HepG2 (cell line): ENCODE measurements around the gene HOXC5. TPM values are rescaled to one million over a fixed set of nuclear protein-coding genes. Genes with fewer than 3 reads are reported as not detected.
A peak's percentile ranks its signal among the peaks of the same experiment; 100 is the strongest.

Experiments used
- ATAC-seq: fragments of 200-7000 bp; cut with Tn5 transposase; 3 replicates; pipeline ENCODE4 v1.9.1; 2020; ENCODE audit warnings: mild to moderate bottlenecking, moderate library complexity
- BruUV-seq: library from RNA; stranded (reverse); fragments of 400-500 nt; replicated peaks from 2 replicates; lab custom pipeline; 2021; lab: Mats Ljungman, UMichigan
- CTCF ChIA-PET: fragments of 300-600 bp; formaldehyde crosslinking; extraction: SDS; loops from one replicate; lab custom pipeline; 2021; ENCODE audit warnings: low total read pairs, inconsistent platforms, low intra/inter-chr PET ratio; lab: Yijun Ruan, JAX
- POLR2A ChIA-PET: fragments of 350-600 bp; sonication (Branson Sonifier 250); formaldehyde crosslinking; loops from one replicate; lab custom pipeline; 2020; ENCODE audit warnings: antibody characterized with exemption, inconsistent platforms; lab: Yijun Ruan, JAX
- DNase-seq: peaks from one replicate; pipeline ENCODE4 v3.0.0-alpha.2; 2015; ENCODE audit warnings: low spot score
- FAIRE-seq: peaks from 3 replicates; lab custom pipeline; 2011; peaks lifted over from hg19 to GRCh38; lab: Jason Lieb, UNC
- H2AFZ ChIP-seq: one replicate; pipeline ENCODE4 v1.6.1; 2011; ENCODE audit warnings: low read length, inconsistent platforms
- H3K27ac ChIP-seq: fragments of 300-600 bp; 3 replicates; pipeline ENCODE4 v1.8.0; 2011; ENCODE audit warnings: mixed run types, mild to moderate bottlenecking, mixed read lengths, low read length, inconsistent platforms; ENCODE audit not compliant: insufficient read depth; ENCODE audit errors: extremely low read length
- H3K27me3 ChIP-seq, 2 experiments: fragments of 200-600 bp in 1 of 2; 2 replicates in 1 of 2; 3 replicates in 1 of 2; pipeline versions ENCODE4 v1.6.0 to v1.8.0; 2011; ENCODE audit warnings: low read length in 2 of 2, mild to moderate bottlenecking in 2 of 2, moderate library complexity in 2 of 2, inconsistent platforms in 1 of 2; ENCODE audit not compliant: insufficient read depth in 2 of 2, control insufficient read depth in 1 of 2
- H3K36me3 ChIP-seq, 2 experiments: fragments of 200-600 bp in 1 of 2; replicated peaks in 1 of 2; 2 replicates in 1 of 2; 3 replicates in 1 of 2; pipeline versions ENCODE4 v1.5.1 to v1.8.0; 2011; ENCODE audit warnings: low read length in 2 of 2, inconsistent platforms in 1 of 2; ENCODE audit not compliant: insufficient read depth in 2 of 2, control insufficient read depth in 1 of 2
- H3K4me1 ChIP-seq: 2 replicates; pipeline ENCODE4 v1.5.1; 2012; ENCODE audit warnings: low read length, inconsistent platforms; ENCODE audit not compliant: insufficient read depth
- H3K4me2 ChIP-seq: 2 replicates; pipeline ENCODE4 v1.6.0; 2011; ENCODE audit warnings: low read depth, low read length, inconsistent platforms
- H3K4me3 ChIP-seq, 3 experiments: fragments of 200-600 bp in 1 of 3; sonication (generic), shearing (Covaris generic) in 1 of 3; replicated peaks in 1 of 3; 2 replicates each; pipeline ENCODE4 v1.5.1; 2011 to 2016; ENCODE audit warnings: low read length in 3 of 3, inconsistent platforms in 2 of 3, low read depth in 2 of 3, mild to moderate bottlenecking in 2 of 3, control low read depth in 1 of 3, mixed read lengths in 1 of 3; ENCODE audit not compliant: insufficient read depth in 1 of 3
- H3K79me2 ChIP-seq: one replicate; pipeline ENCODE4 v1.6.1; 2011; ENCODE audit warnings: low read length, inconsistent platforms; ENCODE audit not compliant: insufficient read depth
- H3K9ac ChIP-seq: 2 replicates; pipeline ENCODE4 v1.6.0; 2011; ENCODE audit warnings: mild to moderate bottlenecking, low read depth, low read length, inconsistent platforms; ENCODE audit not compliant: insufficient read depth
- H3K9me3 ChIP-seq: 2 replicates; pipeline ENCODE4 v1.5.1; 2012; ENCODE audit warnings: mild to moderate bottlenecking, low read length
- H4K20me1 ChIP-seq: 2 replicates; pipeline ENCODE4 v1.6.0; 2011; ENCODE audit warnings: inconsistent platforms, mild to moderate bottlenecking, low read length, moderate library complexity; ENCODE audit not compliant: insufficient read depth
- BHLHE40 ChIP-seq: IDR thresholded peaks from 2 replicates; pipeline ENCODE4 v1.6.1; 2011; ENCODE audit warnings: low read length, improper control_type of control experiment
- BRCA1 ChIP-seq: sonication (generic); formaldehyde crosslinking; IDR thresholded peaks from 2 replicates; pipeline ENCODE4 v1.4.0; 2020; ENCODE audit warnings: missing genetic modification reagents
- FOXA1 ChIP-seq, 2 experiments: fragments of 450-650 bp in 1 of 2; sonication (generic) in 1 of 2; formaldehyde crosslinking in 1 of 2; IDR thresholded peaks; 2 replicates each; pipeline versions ENCODE4 v1.4.0 to v1.6.1; 2016 to 2020; ENCODE audit warnings: missing genetic modification reagents in 1 of 2
- FOXC1 ChIP-seq: sonication (generic); formaldehyde crosslinking; IDR thresholded peaks from 2 replicates; pipeline ENCODE4 v1.8.0; 2022; ENCODE audit warnings: mild to moderate bottlenecking, missing genetic modification reagents, borderline replicate concordance
- FOXP1 ChIP-seq, 2 experiments: fragments of 450-650 bp in 1 of 2; IDR thresholded peaks; 2 replicates each; pipeline ENCODE4 v1.6.1; 2017 to 2018; ENCODE audit warnings: antibody characterized with exemption in 1 of 2
- FOXP4 ChIP-seq: sonication (generic); formaldehyde crosslinking; IDR thresholded peaks from 2 replicates; pipeline ENCODE4 v1.4.0; 2020; ENCODE audit warnings: missing genetic modification reagents
- HBP1 ChIP-seq: IDR thresholded peaks from 2 replicates; pipeline ENCODE4 v1.6.1; 2016; ENCODE audit warnings: low read depth, control low read depth
- MIXL1 ChIP-seq: IDR thresholded peaks from 2 replicates; pipeline ENCODE4 v1.6.1; 2016
- NFE2 ChIP-seq: sonication (generic); formaldehyde crosslinking; IDR thresholded peaks from 2 replicates; pipeline ENCODE4 v1.4.0; 2020; ENCODE audit warnings: missing genetic modification reagents
- PBX3 ChIP-seq: sonication (generic); formaldehyde crosslinking; IDR thresholded peaks from 2 replicates; pipeline ENCODE4 v1.8.1; 2023; ENCODE audit warnings: missing genetic modification reagents, inconsistent platforms, borderline replicate concordance
- RFX5 ChIP-seq: IDR thresholded peaks from 2 replicates; pipeline ENCODE4 v1.6.1; 2011; ENCODE audit warnings: low read depth, low read length, improper control_type of control experiment
- SIX4 ChIP-seq: sonication (generic); formaldehyde crosslinking; IDR thresholded peaks from 2 replicates; pipeline ENCODE4 v1.4.0; 2020; ENCODE audit warnings: missing genetic modification reagents
- TMF1 ChIP-seq: sonication (generic); formaldehyde crosslinking; IDR thresholded peaks from 2 replicates; pipeline ENCODE4 v1.8.1; 2022; ENCODE audit warnings: low read depth, missing genetic modification reagents
- TRAFD1 ChIP-seq: sonication (generic); formaldehyde crosslinking; IDR thresholded peaks from 2 replicates; pipeline ENCODE4 v1.5.1; 2020; ENCODE audit warnings: missing genetic modification reagents, mild to moderate bottlenecking, borderline replicate concordance
- U2AF1 ChIP-seq: fragments of 200-400 bp; formaldehyde crosslinking; optimal IDR thresholded peaks from 2 replicates; pipeline ENCODE3; 2017; ENCODE audit warnings: mild to moderate bottlenecking, low read depth, low read length
- ZNF552 ChIP-seq: sonication (generic); formaldehyde crosslinking; IDR thresholded peaks from 2 replicates; pipeline ENCODE4 v1.9.0; 2022; ENCODE audit warnings: missing genetic modification reagents, mild to moderate bottlenecking, borderline replicate concordance
- WGBS: methylation state at CpG from one replicate; pipeline ENCODE4 v1.1.6; 2017; ENCODE audit warnings: low lambda C conversion rate; 5-methylcytosine and 5-hydroxymethylcytosine counted together
- in situ Hi-C: cut with HindIII; loops from 2 replicates; pipeline ENCODE4 v1.10.0; 2017; ENCODE audit warnings: low pct_unique_long_range_greater_than_20kb; ENCODE audit not compliant: extremely low pct_ligation_motif_present
- intact Hi-C: fragments of 100-400 bp; cut with micrococcal nuclease; formaldehyde crosslinking; loops from one replicate; pipeline ENCODE4 v1.10.0; 2022; ENCODE audit not compliant: unreplicated experiment
- polyA plus RNA-seq, 8 experiments: library from polyadenylated mRNA; depleted of rRNA in 3 of 8; stranded (reverse) in 7 of 8; unstranded in 1 of 8; fragments of >200 nt; fragmentation: Illumina TruSeq in 4 of 8; extraction: Trizol in 4 of 8; gene quantifications; 2 replicates each; pipeline versions ENCODE4 v1.2.1 to v1.2.3, GENCODE V29; 2011 to 2016; ENCODE audit warnings: low read depth in 4 of 8, missing spikeins in 1 of 8, mixed read lengths in 1 of 8; ENCODE audit not compliant: insufficient read depth in 1 of 8
- total RNA-seq, 5 experiments: library from RNA; depleted of rRNA; stranded (reverse); fragments of >200 nt; fragmentation: Illumina TruSeq; extraction: Trizol; gene quantifications; 2 replicates each; pipeline ENCODE4 v1.2.3, GENCODE V29; 2016; ENCODE audit warnings: low read depth in 1 of 5

Gene HOXC5
- total and polyA plus RNA-seq, 2 of the 13 experiments (the other 11 are each of a cell fraction or from before 2014, with no cell fraction given) = not detected

- TF ChIP-seq HBP1 (CRISPR knock-in tag) (no peak), TRAFD1 (CRISPR knock-in tag) (no peak), MIXL1 (no peak), NFE2 (CRISPR knock-in tag) (no peak), BHLHE40 (no peak), RFX5 (no peak), ZNF552 (no peak)
Measured at GRCh38 chr12:54020591-54021405, 12.1 kb upstream of the HOXC5 start (continued).

GRCh38 chr12:54021432-54022013, 11.3 kb upstream of the HOXC5 start:
- Histone ChIP-seq H3K79me2 (no peaks in the 10 kb centered on the region), H3K9me3 (no peaks in the 10 kb centered on the region), H3K4me2 (no peak overlapping the region), H3K4me1 (peaks cover 5% of the 10 kb centered on the region; the same call in 1 of the 2 replicates), H3K4me3 (no peak overlapping the region), H3K27me3 (peaks cover 0 to 58% of the 10 kb centered on the region in 2 experiments; a peak in 3 of 5 replicates), H3K27ac (no peak overlapping the region), H3K36me3 (no peaks in the 10 kb centered on the region), H2AFZ (no peak overlapping the region), H3K9ac (no peak overlapping the region), H4K20me1 (no peaks in the 10 kb centered on the region)
- in situ Hi-C loops = no loop called here
- ATAC-seq (no peak), FAIRE-seq (no peak), DNase-seq (no peak)
- ChIA-PET CTCF (no interaction called here), POLR2A (no interaction called here)
- intact Hi-C loops = no loop called here
- no TSS peak for BruUV-seq
- TF ChIP-seq FOXP1 (IDR thresholded peaks at IDR 0.05) (no peak), FOXP1 (CRISPR knock-in tag; IDR thresholded peaks at IDR 0.05) (0 out of 2 replicates have a peak, but pooled peaks have one; percentile 17), BRCA1 (CRISPR knock-in tag) (no peak), U2AF1 (no peak), PBX3 (CRISPR knock-in tag) (no peak), TMF1 (CRISPR knock-in tag) (no peak), SIX4 (CRISPR knock-in tag) (no peak), FOXC1 (CRISPR knock-in tag) (no peak), FOXA1 (IDR thresholded peaks at IDR 0.05) (no peak), FOXA1 (CRISPR knock-in tag; IDR thresholded peaks at IDR 0.05) (0 out of 2 replicates have a peak, but pooled peaks have one; percentile 4), FOXP4 (CRISPR knock-in tag) (peak; percentile 44; the same call in 1 of the 2 replicates)
- 10% methylated on average over 12 of the region's 16 CpGs for WGBS
